ENCODE results near the gene RAB11FIP4.

- TF ChIP-seq YY1 (IDR thresholded peaks at IDR 0.05) (no peak), EGR1 (IDR thresholded peaks at IDR 0.05; ENCODE audit: low read depth in 2 of 2) (no peak), CTCF (IDR thresholded peaks at IDR 0.05; ENCODE audit: low read depth, low read length, missing input control) (no peak), TAF1 (conservative IDR thresholded peaks at IDR 0.05) (no peak), REST (IDR thresholded peaks at IDR 0.05) (no peak), RAD21 (IDR thresholded peaks at IDR 0.05) (no peak), RXRA (IDR thresholded peaks at IDR 0.05) (peak in 1 of 2 donors; percentile 33), ZBTB33 (IDR thresholded peaks at IDR 0.05) (no peak), ATF3 (IDR thresholded peaks at IDR 0.05) (no peak), MAX (IDR thresholded peaks at IDR 0.05) (no peak), SP1 (IDR thresholded peaks at IDR 0.05) (no peak), NR2F2 (IDR thresholded peaks at IDR 0.05) (no peak), GABPA (IDR thresholded peaks at IDR 0.05 in 1 of 2, conservative IDR thresholded peaks at IDR 0.05 in 1 of 2) (no peak)
Observed at GRCh38 chr17:31481783-31482081, 90.3 kb downstream of the RAB11FIP4 start.

Measured in liver (tissue), 3 donors.